ENCODE data around the gene SNX8.
"Not testable (repeated sequence)": the region's sequence is repeated elsewhere in the genome, so short reads cannot be mapped to it uniquely, and the experiment has no call there.

The SNX8 gene

GRCh38 chr7:2332606-2333231 lies 18.5 kb upstream of the SNX8 start:
- not testable (repeated sequence) for DNase-seq (ENCODE audit: low read depth); H3K4me3 ChIP-seq (ENCODE audit: low read depth, low read length)

- no peak for DNase-seq (ENCODE audit: low read depth)
Measured at GRCh38 chr7:2331707-2332106, 17.5 kb upstream of the SNX8 start.

GRCh38 chr7:2330493-2330892 lies 16.3 kb upstream of the SNX8 start:
- no peak for DNase-seq (ENCODE audit: low read depth)

More at GRCh38 chr7:2331707-2332106, 17.5 kb upstream of the SNX8 start:
- no peak overlapping the region for H3K4me3 ChIP-seq (ENCODE audit: low read depth, low read length)

GRCh38 chr7:2326951-2327350 lies 12.7 kb upstream of the SNX8 start:
- H3K4me3 ChIP-seq (ENCODE audit: low read depth, low read length) = no peak overlapping the region
- no peak for DNase-seq (ENCODE audit: low read depth)

More at GRCh38 chr7:2330493-2330892, 16.3 kb upstream of the SNX8 start:
- no peak overlapping the region for H3K4me3 ChIP-seq (ENCODE audit: low read depth, low read length)

GRCh38 chr7:2325162-2325561 lies 10.9 kb upstream of the SNX8 start:
- no peak for DNase-seq (ENCODE audit: low read depth)
- no peak overlapping the region for H3K4me3 ChIP-seq (ENCODE audit: low read depth, low read length)

GRCh38 chr7:2321020-2321419 lies 6.8 kb upstream of the SNX8 start:
- DNase-seq (ENCODE audit: low read depth) = no peak
- no peak overlapping the region for H3K4me3 ChIP-seq (ENCODE audit: low read depth, low read length)

GRCh38 chr7:2317556-2318293 lies 3.5 kb upstream of the SNX8 start:
- DNase-seq (ENCODE audit: low read depth) = no peak
- no peak overlapping the region for H3K4me3 ChIP-seq (ENCODE audit: low read depth, low read length)

DNA sequence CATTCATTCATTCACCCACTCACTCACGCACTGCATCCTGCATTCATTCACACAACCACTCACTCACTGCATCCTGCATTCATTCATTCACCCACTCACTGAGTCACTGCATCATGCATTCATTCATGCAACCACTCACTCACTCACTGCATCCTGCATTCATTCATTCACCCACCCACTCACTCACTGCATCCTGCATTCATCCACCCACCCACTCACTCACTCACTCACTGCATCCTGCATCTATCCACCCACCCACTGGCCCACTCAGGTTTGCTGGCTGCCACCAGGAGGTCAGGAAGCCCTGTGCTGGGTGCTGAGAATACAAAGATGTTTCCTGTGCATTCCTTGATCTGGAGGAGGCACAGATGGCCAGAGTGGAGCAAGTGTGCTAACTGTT lies 2.3 kb upstream of the SNX8 start:
- DNase-seq (ENCODE audit: low read depth) = no peak
- no peak overlapping the region for H3K4me3 ChIP-seq (ENCODE audit: low read depth, low read length)

GRCh38 chr7:2315787-2316186 lies 1.5 kb upstream of the SNX8 start:
- no peak overlapping the region for H3K4me3 ChIP-seq (ENCODE audit: low read depth, low read length)
- no peak for DNase-seq (ENCODE audit: low read depth)

DNA sequence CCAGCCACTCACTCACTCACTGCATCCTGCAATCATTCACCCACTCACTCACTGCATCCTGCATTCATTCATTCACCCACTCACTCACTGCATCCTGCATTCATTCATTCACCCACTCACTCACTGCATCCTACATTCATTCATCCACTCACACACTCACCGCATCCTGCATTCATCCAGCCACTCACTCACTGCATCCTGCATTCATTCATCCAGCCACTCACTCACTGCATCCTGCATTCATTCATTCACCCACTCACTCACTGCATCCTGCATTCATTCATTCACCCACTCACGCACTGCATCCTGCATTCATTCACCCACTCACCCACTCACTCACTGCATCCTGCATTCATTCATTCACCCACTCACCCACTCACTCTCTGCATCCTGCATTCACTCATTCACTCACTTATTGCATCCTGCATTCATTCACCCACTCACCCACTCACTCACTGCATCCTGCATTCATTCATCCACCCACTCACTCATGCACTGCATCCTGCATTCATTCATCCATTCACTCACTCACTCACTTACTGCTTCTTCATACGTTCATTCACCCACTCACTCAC lies 802 bp upstream of the SNX8 start:
- not testable (repeated sequence) for DNase-seq (ENCODE audit: low read depth)

DNA sequence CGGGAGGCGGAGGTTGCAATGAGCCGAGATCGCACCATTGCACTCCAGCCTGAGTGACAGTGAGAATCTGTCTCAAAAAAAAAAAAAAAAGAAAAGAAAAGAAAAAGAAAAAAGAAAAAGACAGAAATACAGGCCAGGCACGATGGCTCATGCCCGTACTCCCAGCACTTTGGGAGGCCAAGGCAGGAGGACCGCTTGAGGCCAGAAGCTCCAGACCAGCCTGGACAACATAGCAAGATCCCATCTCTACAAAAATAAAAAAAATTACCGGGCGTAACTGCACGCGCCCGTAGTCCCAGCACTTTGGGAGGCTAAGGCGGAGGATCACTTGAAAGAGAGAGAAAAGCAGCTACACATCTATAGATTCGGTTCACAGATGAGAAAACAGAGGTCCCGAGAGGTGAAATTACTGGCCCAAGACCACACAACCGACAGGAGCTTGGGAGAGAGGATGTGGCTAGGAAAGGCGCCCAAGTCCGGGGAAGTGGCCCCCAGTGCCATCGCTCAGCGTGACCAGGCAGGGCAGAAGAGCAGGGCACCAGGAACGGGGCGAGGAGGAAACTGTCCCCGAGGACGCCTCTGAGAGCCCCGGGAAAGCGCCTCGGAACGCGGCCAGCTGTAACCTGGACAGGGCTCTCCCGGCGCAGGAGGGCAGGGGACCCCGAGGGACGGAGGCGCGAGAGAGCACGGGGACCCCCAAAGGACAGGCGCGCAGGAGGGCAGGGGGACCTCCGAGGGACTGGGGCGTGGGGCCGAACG lies 612 bp downstream of the SNX8 start:
- H3K4me3 ChIP-seq (ENCODE audit: low read depth, low read length) = peak overlapping the region; percentile 90
- DNase-seq (ENCODE audit: low read depth) = no peak

More for the DNA sequence above, 802 bp upstream of the SNX8 start:
- peak overlapping the region; percentile 90 for H3K4me3 ChIP-seq (ENCODE audit: low read depth, low read length)

DNA sequence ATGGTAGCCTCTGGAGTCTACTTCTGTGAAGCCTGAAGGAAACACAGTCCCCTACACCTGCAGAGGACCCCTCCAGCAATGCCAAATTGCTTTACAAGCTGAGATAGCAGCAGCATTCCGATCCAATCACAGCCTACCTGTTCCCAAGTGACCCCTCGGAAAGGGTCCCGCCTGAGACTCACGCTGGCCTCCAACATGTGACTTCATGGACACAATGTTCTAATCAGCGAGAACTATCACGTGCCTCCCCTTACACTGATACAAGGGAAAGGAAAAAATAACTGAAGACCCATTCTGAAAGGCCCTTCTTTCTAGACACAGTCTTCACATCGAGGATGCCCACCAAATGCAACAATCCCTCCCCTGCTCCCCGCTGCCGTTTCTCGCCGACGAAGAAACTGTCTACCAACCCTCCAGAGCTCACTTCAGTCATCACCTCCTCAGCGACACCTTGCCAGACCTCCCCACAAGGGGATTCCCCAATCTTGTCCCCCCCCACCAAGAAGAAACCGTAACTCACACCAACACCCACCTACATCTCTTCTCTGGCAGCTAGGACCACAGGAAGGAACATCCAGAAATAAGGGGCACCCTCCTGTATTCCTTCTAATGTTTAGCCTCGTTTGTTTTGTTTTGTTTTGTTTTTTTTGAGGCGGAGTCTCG lies 1.8 kb downstream of the SNX8 start:
- H3K4me3 ChIP-seq (ENCODE audit: low read depth, low read length) = no peak overlapping the region
- no peak for DNase-seq (ENCODE audit: low read depth)

DNA sequence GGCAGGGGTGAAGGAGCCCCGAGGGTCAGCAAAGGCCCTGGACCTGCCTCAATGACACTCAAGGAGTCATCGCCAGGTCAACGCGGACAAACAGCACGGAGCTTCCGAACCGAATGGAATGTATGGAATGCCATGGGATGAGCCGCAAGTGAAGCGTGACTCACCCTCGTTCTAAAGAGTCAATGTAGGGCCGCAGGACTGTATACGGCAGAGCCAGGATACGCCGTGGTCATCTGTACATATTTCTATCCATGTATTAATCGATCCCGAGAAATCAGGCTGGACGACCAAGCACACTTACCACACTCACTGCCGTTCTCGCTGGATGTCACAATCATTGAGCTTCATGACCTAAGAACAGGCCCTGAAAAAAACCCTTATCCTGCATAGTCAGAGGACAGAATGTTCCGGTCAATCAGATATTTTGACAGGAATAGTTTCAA lies 4.3 kb downstream of the SNX8 start:
- peak; percentile 91 for DNase-seq (ENCODE audit: low read depth)
- no peak overlapping the region for H3K4me3 ChIP-seq (ENCODE audit: low read depth, low read length)

DNA sequence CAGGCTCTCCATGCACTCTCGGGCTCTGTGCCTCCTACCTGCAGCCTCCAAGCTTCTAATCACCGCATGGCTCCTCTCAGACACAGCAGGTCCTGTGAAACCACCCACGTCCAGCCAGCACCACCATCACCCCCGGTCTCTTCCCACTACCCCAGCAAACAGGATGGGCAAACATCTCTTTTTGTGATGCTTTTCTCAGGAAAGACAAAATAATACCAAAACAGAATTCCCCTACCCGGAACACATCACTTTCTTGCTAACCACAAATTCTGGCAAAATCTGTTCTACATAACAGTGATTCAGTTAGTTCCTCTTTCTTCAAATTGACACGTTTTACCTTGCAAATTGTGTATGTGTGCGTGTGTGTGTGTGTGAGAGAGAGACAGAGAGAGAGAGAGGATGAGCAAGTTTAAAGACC lies 6.5 kb downstream of the SNX8 start:
- DNase-seq (ENCODE audit: low read depth) = no peak

GRCh38 chr7:2306688-2307087 lies 7.6 kb downstream of the SNX8 start:
- DNase-seq (ENCODE audit: low read depth) = no peak
- no peak overlapping the region for H3K4me3 ChIP-seq (ENCODE audit: low read depth, low read length)

More for the DNA sequence above, 6.5 kb downstream of the SNX8 start:
- no peak overlapping the region for H3K4me3 ChIP-seq (ENCODE audit: low read depth, low read length)

- not testable (repeated sequence) for DNase-seq (ENCODE audit: low read depth); H3K4me3 ChIP-seq (ENCODE audit: low read depth, low read length)
Measured at GRCh38 chr7:2305258-2305657, 9.0 kb downstream of the SNX8 start.

DNA sequence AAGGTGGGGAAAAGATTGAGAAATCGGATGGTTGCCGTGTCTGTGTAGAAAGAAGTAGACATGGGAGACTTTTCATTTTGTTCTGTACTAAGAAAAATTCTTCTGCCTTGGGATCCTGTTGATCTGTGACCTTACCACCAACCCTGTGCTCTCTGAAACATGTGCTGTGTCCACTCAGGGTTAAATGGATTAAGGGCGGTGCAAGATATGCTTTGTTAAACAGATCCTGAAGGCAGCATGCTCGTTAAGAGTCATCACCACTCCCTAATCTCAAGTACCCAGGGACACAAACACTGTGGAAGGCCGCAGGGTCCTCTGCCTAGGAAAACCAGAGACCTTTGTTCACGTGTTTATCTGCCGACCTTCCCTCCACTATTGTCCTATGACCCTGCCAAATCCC lies 10.7 kb downstream of the SNX8 start:
- H3K4me3 ChIP-seq (ENCODE audit: low read depth, low read length); DNase-seq (ENCODE audit: low read depth): not testable (repeated sequence)

GRCh38 chr7:2302743-2303397 lies 11.4 kb downstream of the SNX8 start:
- not testable (repeated sequence) for DNase-seq (ENCODE audit: low read depth); H3K4me3 ChIP-seq (ENCODE audit: low read depth, low read length)

DNA sequence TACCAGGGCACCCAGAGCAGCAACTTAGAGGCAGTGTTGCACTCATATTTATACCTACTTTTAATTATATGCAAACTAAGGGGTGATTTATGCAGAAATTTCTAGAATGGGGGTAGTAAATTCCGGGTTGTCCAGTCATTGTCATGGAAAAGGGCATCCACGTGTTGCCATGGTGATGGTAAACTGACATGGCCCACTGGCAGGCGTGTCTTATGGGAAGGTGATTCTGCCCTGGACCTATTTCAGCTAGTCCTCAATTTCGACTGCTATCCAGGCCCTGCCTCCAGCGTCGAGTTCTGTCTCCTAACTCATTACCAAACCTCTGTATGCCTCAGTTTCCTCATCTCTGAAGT lies 12.8 kb downstream of the SNX8 start:
- DNase-seq (ENCODE audit: low read depth) = no peak
- no peak overlapping the region for H3K4me3 ChIP-seq (ENCODE audit: low read depth, low read length)

Measured in skeletal muscle cell (primary cell).